ENCODE measurements around the gene HINT3.
"Not testable (repeated sequence)": the region's sequence is repeated elsewhere in the genome, so short reads cannot be mapped to it uniquely, and the experiment has no call there.

Gene HINT3

DNA sequence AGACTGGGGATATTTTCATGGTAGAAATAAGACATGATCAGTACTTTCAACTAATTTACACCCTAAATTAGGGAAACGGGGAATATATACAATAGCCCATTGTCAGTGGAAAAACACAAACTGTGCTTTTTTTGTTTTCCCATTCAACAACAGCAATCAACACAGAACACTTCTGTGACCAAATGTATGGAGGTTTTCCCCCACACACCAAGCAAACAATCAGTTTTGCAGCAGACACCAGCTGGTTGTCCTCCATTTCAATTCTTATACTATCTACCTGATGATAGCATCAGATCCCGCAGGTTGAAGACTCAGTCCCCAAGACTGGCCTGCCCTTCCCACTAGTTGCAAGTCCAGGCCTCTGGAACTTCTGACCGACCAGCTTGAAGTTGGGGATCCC is 4.5 kb downstream of the HINT3 start:
- DNase-seq (ENCODE audit: low read depth in 2 of 2, low spot score in 1 of 2) = no peak

DNA sequence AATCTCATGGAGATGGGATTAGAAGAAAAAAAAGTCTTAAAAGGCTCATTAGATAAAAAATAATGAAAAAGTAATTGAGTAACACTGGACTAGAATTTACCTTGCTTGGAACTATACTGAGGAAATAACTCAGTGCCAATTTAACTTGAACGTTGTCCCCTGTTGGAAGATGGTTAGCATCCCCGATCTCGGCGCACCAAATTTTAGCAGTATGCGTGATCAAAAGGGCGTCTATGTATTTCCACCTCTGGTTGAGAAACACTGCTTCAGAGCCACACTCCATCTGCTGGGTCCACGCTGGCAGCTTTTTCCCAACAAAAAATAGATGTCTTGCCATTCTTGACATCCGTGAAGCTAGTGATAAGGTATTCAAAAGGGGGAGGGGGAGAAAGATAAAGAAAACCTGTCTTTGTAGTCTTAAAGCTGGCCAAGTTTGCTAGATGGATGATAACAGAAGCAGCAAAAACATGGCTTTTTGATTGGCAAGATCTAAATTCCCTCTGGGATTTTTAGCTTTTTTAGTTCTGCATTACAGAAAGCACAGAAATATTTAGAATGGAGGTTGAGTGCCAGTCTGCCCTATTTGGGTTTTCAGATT is 6.4 kb downstream of the HINT3 start:
- no peak for DNase-seq (ENCODE audit: low read depth in 2 of 2, low spot score in 1 of 2)

DNA sequence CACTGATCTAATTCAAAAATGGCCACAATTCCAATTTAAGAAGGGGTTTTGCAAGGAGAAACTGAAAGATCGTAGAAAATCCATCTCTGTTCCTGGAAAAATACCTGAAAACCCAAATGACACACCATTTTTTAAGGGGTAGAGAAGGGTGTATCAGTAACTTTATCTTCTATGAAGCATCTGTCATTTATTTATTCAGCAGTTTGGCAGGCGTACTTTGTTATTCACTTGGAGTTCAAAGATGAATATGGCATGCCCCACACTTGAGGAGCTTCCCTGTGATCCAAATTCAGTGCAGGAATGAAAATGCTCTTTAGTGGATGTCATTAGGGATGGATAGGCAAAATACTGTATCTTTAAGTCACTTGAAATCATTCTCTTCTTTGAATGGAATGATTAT is 7.2 kb downstream of the HINT3 start:
- DNase-seq (ENCODE audit: low read depth in 2 of 2, low spot score in 1 of 2) = no peak

DNA sequence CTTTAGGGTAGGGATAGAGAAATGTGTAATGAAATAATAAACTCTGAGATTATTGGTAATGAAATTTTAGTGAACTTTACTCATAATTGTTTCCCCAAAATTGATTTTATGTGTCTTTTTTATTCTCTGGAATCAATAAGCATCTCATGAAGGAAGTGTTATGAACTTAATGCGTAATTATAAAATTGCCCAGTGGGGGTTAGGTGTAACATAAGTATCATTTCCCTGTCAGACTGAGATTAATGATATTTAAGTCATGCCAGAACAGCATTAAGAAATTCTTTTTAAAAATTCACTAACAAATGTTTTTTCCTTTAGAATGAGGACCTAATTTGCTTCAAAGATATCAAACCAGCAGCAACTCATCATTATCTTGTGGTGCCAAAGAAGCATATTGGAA is 10.0 kb downstream of the HINT3 start:
- no peak for DNase-seq (ENCODE audit: low read depth in 2 of 2, low spot score in 1 of 2)

DNA sequence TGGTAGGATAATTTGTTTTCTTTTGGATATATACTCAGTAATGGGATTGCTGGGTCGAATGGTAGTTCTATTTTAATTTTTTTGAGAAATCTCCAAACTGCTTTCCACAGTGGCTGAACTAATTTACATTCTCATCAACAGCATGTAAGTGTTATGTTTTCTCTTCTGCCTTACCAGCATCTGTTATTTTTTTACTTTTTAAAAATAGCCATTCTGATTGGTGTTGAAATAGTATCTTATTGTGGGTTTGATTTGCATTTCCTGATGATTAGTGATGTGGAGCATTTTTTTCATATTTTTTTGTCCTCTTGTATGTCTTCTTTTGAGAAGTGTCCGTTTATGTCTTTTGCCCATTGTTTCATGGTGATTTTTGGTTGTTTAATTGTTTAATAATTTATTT is 11.9 kb downstream of the HINT3 start:
- no peak for DNase-seq (ENCODE audit: low read depth in 2 of 2, low spot score in 1 of 2)

DNA sequence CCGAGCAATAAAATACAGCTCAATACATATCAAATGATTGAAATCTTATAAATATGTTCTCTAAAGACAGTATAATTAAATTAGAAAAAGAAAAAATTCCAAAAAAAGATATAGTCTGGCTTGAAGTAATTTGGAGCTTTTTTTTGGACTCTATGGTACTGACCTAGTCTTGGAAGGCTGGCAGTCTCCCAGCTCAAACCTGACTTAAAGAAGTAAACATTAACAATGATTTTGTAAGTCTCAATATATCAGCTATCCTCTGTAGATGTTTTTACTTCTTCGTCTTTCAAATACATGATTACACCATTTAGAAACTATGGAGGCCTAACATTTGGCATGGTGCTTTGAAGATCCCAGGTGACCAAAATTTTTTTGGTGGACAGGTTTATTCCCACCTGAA is 14.2 kb downstream of the HINT3 start:
- DNase-seq (ENCODE audit: low read depth in 2 of 2, low spot score in 1 of 2) = no peak

DNA sequence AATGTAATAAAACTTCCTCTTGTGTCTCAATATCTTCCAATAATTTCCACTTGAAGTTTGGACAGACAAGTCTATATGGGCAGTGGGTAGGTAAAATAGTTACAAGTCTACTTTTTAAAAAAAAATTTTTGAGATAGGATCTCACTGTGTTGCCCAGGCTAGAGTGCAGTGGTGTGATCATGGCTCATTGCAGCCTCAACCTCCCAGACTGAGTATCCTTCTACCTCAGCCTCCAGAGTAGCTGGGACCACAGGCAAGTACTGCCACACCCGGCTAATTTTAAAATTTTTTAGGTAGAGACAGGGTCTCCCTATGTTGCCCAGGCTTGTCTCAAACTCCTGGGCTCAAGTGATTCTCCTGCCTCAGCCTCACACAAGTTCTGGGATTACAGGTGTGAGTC is 15.9 kb downstream of the HINT3 start:
- not testable (repeated sequence) for DNase-seq (ENCODE audit: low read depth in 2 of 2, low spot score in 1 of 2)

DNA sequence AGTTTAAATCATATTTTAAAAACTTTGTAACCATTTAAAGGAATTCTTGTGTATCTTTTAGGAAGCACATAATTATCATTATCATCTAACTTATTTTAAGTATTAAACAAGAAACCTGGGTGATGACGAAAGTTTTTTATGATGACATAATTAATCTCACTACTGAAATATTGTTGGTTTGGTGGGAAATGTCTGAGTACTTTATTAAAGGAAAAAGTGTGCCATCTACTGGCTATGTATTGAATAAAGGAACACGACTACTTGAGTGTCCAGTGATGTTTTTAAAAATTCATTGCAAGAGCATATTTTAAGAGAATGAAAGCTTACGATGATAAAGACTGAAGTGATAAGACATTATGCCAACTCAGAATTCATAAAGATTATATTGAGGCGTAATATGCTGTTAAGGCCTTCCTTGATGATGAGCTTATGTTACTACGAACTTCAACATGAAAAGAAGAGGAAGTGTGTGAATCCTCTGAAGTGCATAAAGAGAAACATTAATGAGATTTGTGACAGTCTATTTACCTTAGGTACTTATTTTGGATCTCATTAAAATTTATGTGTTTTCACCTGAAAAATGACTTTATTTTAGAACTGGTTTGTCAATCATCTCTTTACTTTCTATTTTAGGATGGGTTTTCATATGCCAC is 17.8 kb downstream of the HINT3 start:
- DNase-seq (ENCODE audit: low read depth in 2 of 2, low spot score in 1 of 2) = no peak

DNA sequence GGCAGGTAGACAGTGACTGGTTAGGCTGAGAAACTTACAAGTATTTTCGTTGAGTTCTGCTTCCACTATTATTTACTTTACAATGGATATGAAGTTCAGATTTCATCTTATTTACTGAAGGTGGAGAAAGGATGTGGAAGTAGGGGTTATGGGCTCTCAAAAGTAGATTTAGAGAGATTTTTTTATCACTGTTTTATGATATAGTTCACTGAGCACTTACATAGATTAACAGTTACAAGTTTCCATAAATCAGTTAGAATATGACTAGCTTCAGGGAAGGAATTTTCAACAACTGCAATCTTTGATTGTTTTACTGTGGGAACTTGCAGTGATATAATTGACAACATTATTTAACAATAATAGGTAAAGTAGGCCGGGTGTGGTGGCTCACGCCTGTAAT is 22.5 kb downstream of the HINT3 start:
- DNase-seq (ENCODE audit: low read depth in 2 of 2, low spot score in 1 of 2) = no peak

DNA sequence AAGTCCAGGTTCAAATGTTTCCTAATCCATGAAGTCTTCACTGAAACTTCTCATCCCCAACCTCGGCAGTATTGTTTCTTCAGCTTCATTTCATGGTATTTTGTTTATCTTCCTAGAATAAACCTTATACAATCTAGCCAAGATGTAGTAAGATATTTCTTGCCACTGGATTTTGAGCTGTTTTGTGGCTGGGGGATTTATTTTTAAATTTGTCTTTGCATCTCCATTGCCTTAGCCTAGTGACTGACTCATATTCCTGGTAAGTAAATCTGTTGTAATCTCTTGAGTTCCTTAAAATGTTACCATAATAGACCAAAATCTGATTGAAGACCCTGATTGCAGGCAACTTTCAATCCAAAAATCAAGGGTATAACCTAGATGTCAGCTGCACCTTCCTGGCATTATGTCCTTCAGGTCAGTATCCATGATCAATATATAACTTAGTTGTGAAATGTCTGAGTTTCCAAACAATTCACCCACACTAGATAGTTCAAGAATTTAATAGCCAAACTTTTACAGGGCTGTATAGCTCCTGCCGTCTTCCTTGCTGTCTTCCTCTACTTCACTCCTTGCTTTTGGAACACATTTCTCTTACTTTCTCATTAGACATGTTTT is 25.1 kb downstream of the HINT3 start:
- DNase-seq (ENCODE audit: low read depth in 2 of 2, low spot score in 1 of 2) = no peak

DNA sequence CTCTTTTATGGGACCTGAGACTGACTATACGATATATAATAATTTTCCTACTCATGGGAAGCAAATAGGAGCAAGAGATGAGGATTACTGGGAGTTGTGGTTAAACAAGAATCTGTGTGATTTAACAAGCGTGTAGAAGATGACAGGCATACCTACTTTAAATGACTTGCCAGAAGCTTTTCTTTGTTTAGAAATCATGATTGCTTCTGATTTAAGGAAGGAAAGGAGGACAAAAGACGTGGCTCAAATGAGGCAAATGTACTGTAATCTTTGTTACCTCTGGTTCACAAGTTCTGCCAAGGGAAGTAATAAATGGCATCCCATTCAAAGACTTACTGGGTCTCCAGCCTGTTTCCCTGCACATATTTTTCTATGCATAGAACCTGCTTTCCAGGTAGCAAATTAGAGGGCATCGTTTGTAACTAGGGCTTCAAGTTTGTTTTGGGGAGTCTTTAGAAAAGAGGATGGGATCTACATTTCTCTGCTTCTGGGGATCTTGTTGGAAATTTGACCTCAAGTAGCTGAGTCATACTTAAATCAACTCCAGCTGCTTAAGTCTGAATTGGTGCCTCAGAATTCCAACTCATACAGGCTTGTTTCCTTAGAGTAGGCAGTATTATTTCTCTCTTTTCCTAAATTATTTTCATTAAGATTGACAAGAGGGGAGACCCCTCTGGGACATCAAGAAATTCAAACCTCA is 26.8 kb downstream of the HINT3 start:
- no peak for DNase-seq (ENCODE audit: low read depth in 2 of 2, low spot score in 1 of 2)

DNA sequence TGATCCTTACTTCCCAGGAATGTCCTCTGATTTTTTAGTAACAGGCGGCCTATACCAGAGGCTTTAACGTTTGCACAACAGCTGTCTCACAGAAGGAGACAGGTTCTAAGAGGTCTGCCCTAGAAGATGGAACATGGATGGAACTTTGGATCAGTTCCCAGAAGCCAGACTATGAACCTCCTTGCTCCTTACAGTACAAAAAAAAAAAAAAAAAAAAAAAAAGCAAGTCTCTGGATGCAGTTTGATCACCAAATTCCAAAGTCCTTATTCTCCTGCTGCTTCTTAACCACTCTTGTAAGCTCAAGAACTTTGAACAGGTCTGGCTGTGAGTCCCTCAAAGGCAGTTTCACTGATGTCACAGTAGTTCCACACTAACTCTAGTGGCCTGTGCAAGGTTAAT is 27.7 kb downstream of the HINT3 start:
- no peak for DNase-seq (ENCODE audit: low read depth in 2 of 2, low spot score in 1 of 2)

DNA sequence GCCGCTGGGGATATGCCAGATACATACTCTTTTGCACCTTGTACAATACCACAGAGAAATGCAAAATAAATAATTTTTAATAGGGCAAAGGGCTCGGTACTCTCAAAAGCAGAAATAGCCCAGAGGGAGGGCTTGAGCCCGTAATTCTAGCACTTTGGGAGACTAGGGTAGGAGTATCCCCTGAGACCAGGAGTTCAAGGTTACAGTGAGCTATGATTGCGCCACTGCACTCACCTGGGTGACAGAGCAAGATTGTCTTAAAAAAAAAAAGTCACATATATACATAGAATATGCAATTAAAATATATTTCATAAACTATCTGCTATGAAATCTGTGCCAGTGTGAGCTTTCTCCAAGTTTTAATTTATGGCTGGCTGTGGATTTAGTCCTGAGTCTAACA is 29.0 kb downstream of the HINT3 start:
- DNase-seq (ENCODE audit: low read depth in 2 of 2, low spot score in 1 of 2) = no peak

DNA sequence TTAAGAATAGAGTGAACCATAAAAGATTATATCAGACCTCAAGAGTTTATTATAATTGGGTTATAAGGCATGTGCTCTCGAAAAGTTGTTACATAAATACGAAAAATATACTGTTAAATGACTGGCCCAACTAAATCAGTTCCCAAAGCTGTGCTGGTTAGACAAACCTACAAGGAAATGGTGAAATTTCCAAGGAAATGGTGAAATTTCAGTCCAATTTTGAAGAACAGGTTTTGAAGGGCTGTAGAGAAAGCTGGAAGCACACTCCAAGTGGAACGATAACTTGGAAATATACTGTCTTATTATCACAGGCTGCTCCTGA is 29.4 kb downstream of the HINT3 start:
- DNase-seq (ENCODE audit: low read depth in 2 of 2, low spot score in 1 of 2) = no peak

DNA sequence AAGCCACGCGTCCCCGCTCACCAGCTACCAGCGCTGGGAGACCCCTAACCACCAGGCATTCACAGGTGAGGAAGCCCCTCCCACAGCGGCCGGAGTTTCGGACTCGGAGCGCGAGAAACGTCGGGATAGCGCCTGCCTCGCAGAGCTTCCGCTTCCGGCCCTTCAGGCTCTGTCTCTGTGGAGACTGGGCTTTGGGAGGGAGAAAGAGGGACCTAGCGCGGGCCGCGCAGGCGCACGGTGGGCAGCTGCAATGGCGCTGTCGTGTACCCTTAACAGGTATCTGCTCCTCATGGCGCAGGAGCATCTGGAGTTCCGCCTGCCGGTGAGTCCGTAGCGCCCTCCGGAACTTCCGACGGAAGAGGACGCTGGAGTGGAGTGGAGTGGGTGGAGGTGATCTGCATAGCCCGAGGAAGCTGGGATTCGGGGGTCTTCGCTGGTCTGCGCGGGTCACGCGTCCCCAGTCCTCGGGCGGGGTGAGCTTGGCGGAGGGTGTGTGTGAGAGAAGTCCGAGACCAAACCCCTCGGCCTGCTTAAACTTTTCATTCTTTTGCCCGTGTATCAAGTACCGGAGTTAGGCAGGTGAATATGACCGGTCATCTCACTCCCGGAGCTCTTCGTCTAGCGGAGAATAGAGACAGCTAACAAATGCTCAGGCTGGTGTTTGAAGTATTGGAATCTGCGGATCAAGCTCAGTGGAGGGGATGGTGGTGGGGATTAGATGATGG is 29.9 kb downstream of the HINT3 start, which contains the start of gene TRMT11:
Gene TRMT11 (plus strand): TSS at position 240 of the 725 bp plus-strand sequence. CDS start 11 bp downstream, at position 251.
- DNase-seq (ENCODE audit: low read depth in 2 of 2, low spot score in 1 of 2) = peak; percentile 52 to 62

DNA sequence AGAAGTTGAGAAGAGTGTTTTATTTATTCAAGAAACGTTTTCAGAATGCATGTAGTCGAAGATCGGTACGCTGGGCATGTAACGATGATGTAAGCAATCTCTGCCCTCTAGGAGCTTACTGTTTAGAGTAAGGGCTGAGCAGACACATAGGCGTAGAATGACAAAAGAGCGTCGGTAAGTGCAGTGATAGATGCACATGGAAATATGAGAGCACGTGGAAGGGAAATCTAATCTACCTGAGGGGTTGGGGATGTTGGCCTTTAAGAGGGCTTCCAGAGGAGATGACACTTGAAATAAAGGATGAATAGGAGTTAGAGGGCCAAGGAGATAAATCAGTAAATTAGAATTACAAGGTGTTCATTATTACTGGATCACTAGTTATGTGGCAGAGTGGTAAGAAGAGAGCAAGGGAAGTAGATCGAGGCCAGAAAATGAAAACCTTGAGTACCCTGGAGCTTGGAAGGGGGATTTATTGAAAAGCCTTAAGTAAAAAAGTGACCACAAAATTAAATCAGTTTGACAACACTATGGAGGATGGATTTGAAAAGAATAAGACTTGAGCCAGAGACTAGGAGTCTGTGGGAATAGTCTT is 30.6 kb downstream of the HINT3 start:
- no peak for DNase-seq (ENCODE audit: low read depth in 2 of 2, low spot score in 1 of 2)

DNA sequence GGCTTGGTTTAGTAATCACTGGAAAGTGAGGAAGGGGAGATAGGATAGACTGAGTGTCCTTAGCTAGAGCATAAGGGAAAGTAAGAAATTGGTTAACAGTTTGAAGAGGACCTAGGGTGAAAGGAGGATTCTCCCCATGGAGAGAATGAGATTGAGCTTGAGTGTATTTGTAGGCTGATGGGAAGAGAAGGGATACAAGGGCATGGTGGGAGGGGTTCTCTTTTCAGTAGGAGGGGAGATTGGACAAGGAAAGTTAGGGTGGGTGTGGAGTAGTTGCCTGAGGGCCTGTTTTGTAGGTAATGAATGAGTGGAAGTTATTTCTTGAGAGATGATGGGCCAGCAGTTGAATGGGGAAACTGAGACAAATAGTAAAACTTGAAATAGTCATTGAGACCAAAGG is 31.7 kb downstream of the HINT3 start:
- no peak for DNase-seq (ENCODE audit: low read depth in 2 of 2, low spot score in 1 of 2)

DNA sequence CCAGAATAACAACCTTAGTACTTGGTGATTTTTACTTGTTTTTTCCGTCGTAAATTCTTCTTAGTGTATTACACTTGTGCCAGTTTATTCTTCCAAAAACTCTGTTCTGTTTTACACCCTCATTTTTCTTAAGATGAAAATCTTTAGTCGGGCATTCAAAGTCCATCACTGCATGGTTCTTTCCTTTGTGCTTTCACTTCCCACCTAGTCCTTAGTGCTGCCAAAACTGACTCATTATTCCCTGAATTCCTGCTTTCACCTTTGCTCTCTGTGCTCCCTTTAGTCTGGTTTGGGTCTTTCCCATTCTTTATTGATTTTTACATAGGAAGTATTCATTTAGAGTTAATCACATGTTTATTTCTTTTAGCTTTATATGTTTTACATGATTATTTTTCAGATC is 33.1 kb downstream of the HINT3 start:
- DNase-seq (ENCODE audit: low read depth in 2 of 2, low spot score in 1 of 2) = no peak

DNA sequence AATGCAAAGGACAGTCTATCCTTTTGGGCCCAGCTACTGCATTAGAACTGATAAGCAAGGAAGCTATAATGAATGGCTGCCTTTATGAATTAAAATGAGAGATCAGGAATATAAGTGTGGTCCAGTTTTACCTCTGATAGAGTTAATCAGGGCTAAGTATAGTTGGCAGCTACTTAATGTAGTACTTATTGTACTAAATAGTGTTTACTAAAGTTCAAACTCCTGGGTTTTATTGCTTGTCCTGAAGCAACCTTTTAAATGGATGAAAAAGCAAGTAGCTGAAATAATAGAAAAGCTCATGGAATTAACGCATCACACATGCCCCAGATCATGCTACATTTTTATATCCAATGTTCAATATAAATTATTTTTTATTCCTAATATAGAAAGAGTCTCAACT is 35.1 kb downstream of the HINT3 start:
- no peak for DNase-seq (ENCODE audit: low read depth in 2 of 2, low spot score in 1 of 2)

DNA sequence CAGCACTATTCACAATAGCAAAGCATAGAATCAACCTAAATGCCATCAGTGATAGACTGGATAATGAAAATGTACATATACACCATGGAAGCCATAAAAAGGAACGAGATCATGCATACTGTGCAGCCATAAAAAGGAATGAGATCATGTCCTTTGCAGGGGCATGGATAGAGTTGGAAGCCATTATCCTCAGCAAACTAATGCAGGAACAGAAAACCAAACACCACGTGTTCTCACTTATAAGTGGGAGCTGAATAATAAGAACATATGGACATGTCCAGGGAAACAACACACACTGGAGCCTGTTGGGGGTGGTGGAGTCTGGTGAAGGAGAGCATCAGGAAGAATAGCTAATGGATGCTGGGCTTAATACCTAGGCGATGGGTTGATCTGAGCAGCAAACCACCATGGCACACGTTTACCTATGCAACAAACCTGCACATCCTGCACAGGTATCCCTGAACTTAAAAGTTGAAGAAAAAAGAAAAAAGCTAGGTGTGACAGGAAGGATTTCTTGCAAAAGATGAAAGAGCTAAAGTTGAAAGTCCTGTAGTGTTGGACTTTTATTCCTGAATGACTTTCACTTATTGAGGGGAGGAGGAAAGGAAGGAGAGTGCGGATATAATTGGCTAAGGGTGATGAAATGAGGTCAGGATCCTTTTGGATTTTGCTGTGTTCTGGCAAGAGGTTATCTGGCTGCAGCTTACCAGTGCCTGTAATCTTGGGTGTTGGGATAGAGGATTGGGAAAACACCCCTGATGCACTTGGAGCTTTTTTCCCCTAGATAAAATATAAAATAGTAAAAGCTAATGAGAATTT is 38.3 kb downstream of the HINT3 start:
- DNase-seq (ENCODE audit: low read depth in 2 of 2, low spot score in 1 of 2) = no peak

All from stimulated activated CD8-positive, alpha-beta memory T cell treated with anti-CD3 and anti-CD28 coated beads, Interleukin-4, amount 100 ng/mL, for 4 hours (primary cell).